Mucosa of descending colon (tissue), 3 donors: ENCODE data around the gene KLF1. TPM values are rescaled to one million over a fixed set of nuclear protein-coding genes. Genes with fewer than 3 reads are reported as not detected.

ENCODE experiments used
- ATAC-seq: fragments of 200-7000 bp; cut with Tn5 transposase; one replicate; pipeline ENCODE4 v1.9.1; 2020; ENCODE audit warnings: mild to moderate bottlenecking, moderate library complexity
- DNase-seq, 3 donors: peaks; one replicate each; pipeline ENCODE4 v3.0.0-alpha.2; 2020
- H3K36me3 ChIP-seq: fragments of 200-600 bp; one replicate; pipeline ENCODE4 v1.8.0; 2021; ENCODE audit warnings: low read depth, mild to moderate bottlenecking
- H3K4me1 ChIP-seq: fragments of 200-600 bp; one replicate; pipeline ENCODE4 v1.8.0; 2021; ENCODE audit warnings: low read depth, mild to moderate bottlenecking
- H3K4me3 ChIP-seq: fragments of 200-600 bp; one replicate; pipeline ENCODE4 v1.8.0; 2021; ENCODE audit warnings: mild to moderate bottlenecking
- H3K9me3 ChIP-seq: fragments of 200-600 bp; one replicate; pipeline ENCODE4 v1.8.0; 2021; ENCODE audit warnings: mild to moderate bottlenecking
- intact Hi-C, 2 donors: fragments of 100-400 bp; cut with DNase I in 1 of 2; cut with micrococcal nuclease in 1 of 2; formaldehyde crosslinking; loops; one replicate each; pipeline versions ENCODE4 v1.11.0 to v1.11.1; 2022; cut with DNase I, micrococcal nuclease
- microRNA-seq: library from miRNA; unstranded; fragments of <30 nt; microRNA quantifications from one replicate; pipeline ENCODE4, GENCODE V29; 2019
- total RNA-seq, 3 donors: library from RNA; stranded (reverse); fragmentation: NEBNext Ultra II Directional in 2 of 3; extraction: Animal tissue kit (Norgen Biotek cat#: 25700) in 2 of 3; gene quantifications; one replicate each; pipeline versions ENCODE4 v1.2.1 to v1.2.4, GENCODE V29; 2021 to 2023
- TF ChIP-seq, protein P1 (sequence below): fragments of 200-600 bp; IDR thresholded peaks from one replicate; pipeline ENCODE4 v1.8.0; 2022; ENCODE audit warnings: antibody characterized with exemption, mild to moderate bottlenecking
- donor health status: DM: no; HTN: no; CAD: no; lungs with moderate emphysema.
- donor health status: DM: no; HTN: no; CAD: no.
- donor health status: DM: no; HTN: yes; CAD: no.

The KLF1 gene
- total RNA-seq, 3 donors from 2014 or later, result not detected

DNA sequence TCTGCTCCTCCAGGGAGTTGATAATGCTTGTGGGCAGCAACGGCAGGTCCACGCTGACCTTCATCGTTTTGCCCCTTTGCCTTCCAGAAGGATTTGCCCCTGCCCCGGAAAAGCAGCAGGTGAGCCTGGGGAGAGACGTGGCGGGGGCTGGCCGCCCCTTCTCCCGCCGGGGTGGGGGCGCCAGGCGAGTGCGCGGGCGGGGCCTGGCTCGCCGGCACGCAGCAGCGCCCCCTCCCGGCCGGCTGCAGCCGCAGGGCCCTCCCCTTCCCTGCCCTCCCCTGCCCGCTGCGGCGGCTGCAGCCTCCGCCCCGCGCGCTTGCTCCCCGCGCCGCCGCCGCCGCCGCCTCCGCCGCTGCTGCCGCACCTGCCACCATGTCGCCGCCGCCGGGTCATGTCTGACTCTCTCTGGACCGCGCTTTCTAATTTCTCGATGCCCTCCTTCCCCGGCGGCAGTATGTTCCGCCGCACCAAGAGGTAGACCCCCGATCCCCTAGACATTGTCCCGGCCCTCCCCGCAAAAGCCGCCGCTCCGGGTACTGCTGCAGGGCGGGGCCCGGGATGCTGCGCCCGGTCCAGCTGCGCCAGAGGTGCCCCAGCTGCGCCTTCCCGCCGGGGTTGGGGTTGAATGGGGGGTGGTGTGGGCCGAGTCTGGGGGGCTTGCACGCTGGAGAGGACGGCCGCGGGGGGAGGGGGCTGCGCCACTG is 48.7 kb downstream of the KLF1 start, which contains the start of gene MAST1:
TSS of gene MAST1 (plus strand) at position 334 of the 704 bp plus-strand sequence. CDS start at position 392, 58 bp downstream.
- peak; percentile 51 to 68 (median 52) for DNase-seq

DNA sequence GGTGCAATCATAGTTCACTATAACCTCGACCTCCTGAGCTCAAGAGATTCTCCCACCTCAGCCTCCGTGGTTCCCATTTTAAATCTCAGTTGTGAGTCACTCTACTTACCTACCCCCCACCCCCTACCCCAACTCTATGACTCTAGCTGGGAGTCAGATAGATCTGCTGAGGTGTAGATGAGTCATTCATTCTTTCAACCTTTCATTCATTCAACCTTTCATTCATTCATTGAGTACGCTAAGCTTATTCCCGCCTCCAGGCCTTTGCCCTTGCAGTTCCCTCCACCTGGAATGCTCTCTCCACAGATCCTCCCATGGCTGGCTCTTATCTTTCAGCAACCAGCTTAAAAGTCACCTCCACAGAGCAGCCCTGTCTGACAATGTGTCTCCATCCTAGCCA is 49.8 kb downstream of the KLF1 start:
- Histone ChIP-seq H3K4me3 (no peak overlapping the region), H3K36me3 (no peaks in the 10 kb centered on the region), H3K4me1 (peaks cover 16% of the 10 kb centered on the region), H3K9me3 (no peaks in the 10 kb centered on the region)
- DNase-seq (no peak), ATAC-seq (no peak)
- intact Hi-C loops, result no loop called here
- TF ChIP-seq, protein P1, sequence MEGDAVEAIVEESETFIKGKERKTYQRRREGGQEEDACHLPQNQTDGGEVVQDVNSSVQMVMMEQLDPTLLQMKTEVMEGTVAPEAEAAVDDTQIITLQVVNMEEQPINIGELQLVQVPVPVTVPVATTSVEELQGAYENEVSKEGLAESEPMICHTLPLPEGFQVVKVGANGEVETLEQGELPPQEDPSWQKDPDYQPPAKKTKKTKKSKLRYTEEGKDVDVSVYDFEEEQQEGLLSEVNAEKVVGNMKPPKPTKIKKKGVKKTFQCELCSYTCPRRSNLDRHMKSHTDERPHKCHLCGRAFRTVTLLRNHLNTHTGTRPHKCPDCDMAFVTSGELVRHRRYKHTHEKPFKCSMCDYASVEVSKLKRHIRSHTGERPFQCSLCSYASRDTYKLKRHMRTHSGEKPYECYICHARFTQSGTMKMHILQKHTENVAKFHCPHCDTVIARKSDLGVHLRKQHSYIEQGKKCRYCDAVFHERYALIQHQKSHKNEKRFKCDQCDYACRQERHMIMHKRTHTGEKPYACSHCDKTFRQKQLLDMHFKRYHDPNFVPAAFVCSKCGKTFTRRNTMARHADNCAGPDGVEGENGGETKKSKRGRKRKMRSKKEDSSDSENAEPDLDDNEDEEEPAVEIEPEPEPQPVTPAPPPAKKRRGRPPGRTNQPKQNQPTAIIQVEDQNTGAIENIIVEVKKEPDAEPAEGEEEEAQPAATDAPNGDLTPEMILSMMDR, result no peak

More for the DNA sequence above, 48.7 kb downstream of the KLF1 start, which contains the start of gene MAST1:
- intact Hi-C loops, result no loop called here
- Histone ChIP-seq H3K4me3 (no peak within 1 kb of the TSS), H3K4me1 (peaks cover 13% of the 10 kb centered on the region), H3K9me3 (no peaks in the 10 kb centered on the region), H3K36me3 (no peaks in the 10 kb centered on the region)
- ATAC-seq, result peak; percentile 79
- TF ChIP-seq, protein P1, result peak; percentile 46

DNA sequence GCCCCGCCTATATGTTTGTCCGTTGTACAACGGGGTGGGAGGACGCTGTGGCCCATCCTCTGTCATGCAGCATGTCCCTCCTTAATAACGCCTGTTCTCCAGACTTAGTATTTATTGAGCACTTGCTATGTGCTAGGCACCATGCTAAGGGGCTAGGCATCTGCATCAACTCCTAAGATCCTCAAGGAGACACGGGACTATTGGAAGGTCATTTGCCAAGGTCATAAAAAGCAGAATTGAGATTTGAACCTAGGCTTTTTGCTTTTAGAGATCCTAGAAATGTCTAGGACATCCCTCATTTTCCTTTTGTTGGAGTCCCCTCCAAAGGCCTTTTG is 50.5 kb downstream of the KLF1 start:
- DNase-seq, result no peak
- no peak for ATAC-seq
- H3K36me3 ChIP-seq, result no peaks in the 10 kb centered on the region
- TF ChIP-seq, protein P1, result no peak
- no peaks in the 10 kb centered on the region for H3K9me3 ChIP-seq
- H3K4me3 ChIP-seq, result no peak overlapping the region
- intact Hi-C loops, result no loop called here
- H3K4me1 ChIP-seq, result peaks cover 16% of the 10 kb centered on the region

DNA sequence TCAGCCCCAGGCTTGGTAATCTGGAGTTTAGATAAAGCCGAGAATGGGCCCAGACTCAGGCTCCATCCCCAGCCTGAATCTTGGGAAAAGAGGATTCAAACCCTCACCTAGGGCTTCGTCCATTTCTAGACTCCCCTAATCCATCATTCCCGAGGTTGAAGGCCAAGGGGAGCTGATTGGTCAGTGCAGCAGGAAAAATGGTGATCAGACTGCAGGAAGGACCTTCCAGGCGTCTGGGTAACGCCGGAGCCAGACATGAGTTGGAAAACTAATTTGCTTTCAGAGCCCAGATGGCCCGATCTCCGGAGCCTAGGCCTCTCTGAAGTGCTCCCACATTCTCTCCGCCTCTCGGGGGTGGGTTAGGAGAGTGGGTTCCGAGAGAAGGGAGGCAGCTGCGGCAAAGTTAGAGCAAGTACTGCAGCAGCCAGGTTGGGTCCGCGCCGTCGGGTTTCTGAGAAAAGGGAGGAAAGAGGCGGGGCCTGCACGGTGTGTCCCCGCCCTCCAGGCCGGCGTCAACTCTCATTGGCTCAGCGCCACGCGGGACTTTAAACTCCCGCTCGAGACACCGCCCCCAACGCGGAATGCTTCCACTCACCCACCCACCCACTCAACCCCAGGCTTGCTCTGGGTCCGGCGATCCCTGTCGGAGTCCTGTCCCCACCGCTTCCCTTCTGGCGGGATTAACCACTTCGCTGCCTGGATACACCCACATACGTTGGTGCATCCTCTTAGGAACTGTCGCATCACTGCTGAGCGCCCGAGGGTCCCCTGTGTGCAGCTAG is 51.8 kb downstream of the KLF1 start:
- H3K9me3 ChIP-seq, result no peaks in the 10 kb centered on the region
- ATAC-seq (peak; percentile 36), DNase-seq (peak in 2 of 3 donors; percentile 46 to 58)

DNA sequence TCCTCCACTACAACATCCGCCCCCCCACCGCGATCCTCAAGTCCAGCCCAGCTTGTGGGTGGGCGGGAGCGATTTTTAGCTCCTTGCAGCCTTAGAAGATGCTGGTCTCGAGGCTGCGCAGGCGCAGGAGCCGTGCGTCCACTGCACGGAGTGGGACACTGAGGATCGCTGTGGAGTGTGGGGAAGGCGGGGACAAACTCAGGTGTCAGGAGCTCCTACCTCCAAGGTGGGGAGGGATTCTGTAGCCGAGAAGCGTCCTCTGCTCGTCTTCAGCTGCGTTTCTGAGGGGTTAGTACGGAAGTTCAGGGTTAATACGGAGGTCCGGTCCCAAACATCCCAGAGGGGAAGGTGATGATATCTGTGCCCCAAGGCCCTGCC is 52.4 kb downstream of the KLF1 start, which contains the start of gene RTBDN:
TSS of gene RTBDN (minus strand) at position 14 of the 378 bp plus-strand sequence. CDS start 4,600 bp downstream, outside the sequence.
- Histone ChIP-seq H3K9me3 (no peaks in the 10 kb centered on the region), H3K4me1 (peaks cover 10% of the 10 kb centered on the region), H3K36me3 (no peaks in the 10 kb centered on the region), H3K4me3 (no peak within 1 kb of the TSS)
- DNase-seq (no peak), ATAC-seq (no peak)
- intact Hi-C loops, result no loop called here
- TF ChIP-seq, protein P1, result no peak

More for the DNA sequence above, 51.8 kb downstream of the KLF1 start:
- TF ChIP-seq, protein P1, result no peak
- Histone ChIP-seq H3K4me3 (no peak overlapping the region), H3K4me1 (peaks cover 10% of the 10 kb centered on the region), H3K36me3 (no peaks in the 10 kb centered on the region)
- intact Hi-C loops, result no loop called here

Small RNAs within 50 kb of the gene (microRNA-seq; reads per million reads assigned to microRNA genes)
- not detected for gene MIR5695
- gene MIR6794, result not detected

Other genes starting within 250 kb of the KLF1 start
- 100 to 1,000 TPM in 1 of 3 donors, 10 to 100 TPM in 2; 92.7 to 104 (median 96.6) TPM for gene MAN2B1, start 220.5 kb downstream of the KLF1 start, total RNA-seq
- 10 to 100 TPM in 1 of 3 donors, 1 to 10 TPM in 2; 6.4 to 13.4 (median 7.4) TPM for gene WDR83, start 220.4 kb downstream of the KLF1 start, total RNA-seq
- gene DHPS, start 205.3 kb downstream of the KLF1 start, total RNA-seq, result 10 to 100 TPM; 71.4 to 91.4 (median 88.9) TPM
- not detected for gene GNG14, start 199.2 kb downstream of the KLF1 start, total RNA-seq
- gene FBXW9, start 190.6 kb downstream of the KLF1 start, total RNA-seq, result 1 to 10 TPM; 6.0 to 8.9 (median 7.8) TPM
- 10 to 100 TPM; 48.9 to 73.3 (median 66.9) TPM for gene TNPO2, start 163.3 kb downstream of the KLF1 start, total RNA-seq
- 100 to 1,000 TPM; 122 to 164 (median 146) TPM for gene TRIR, start 152.5 kb downstream of the KLF1 start, total RNA-seq
- gene GET3, start 149.7 kb downstream of the KLF1 start, total RNA-seq, result 10 to 100 TPM; 44.8 to 70.5 (median 50.0) TPM
- gene BEST2, start 135.4 kb downstream of the KLF1 start, total RNA-seq, result 100 to 1,000 TPM in 1 of 3 donors, 10 to 100 TPM in 2; 29.0 to 167 (median 32.2) TPM
- gene HOOK2, start 111.6 kb downstream of the KLF1 start, total RNA-seq, result 10 to 100 TPM; 52.2 to 91.9 (median 69.0) TPM
- 100 to 1,000 TPM; 170 to 191 (median 191) TPM for gene JUNB, start 95.7 kb downstream of the KLF1 start, total RNA-seq
- 100 to 1,000 TPM; 225 to 266 (median 256) TPM for gene PRDX2, start 85.4 kb downstream of the KLF1 start, total RNA-seq
- 10 to 100 TPM in 1 of 3 donors, 1 to 10 TPM in 2; 1.5 to 10.4 (median 2.7) TPM for gene THSD8, start 85.1 kb downstream of the KLF1 start, total RNA-seq
- 10 to 100 TPM in 1 of 3 donors, 1 to 10 TPM in 2; 5.5 to 12.4 (median 6.5) TPM for gene RNASEH2A, start 80.6 kb downstream of the KLF1 start, total RNA-seq
- 1 to 10 TPM in 1 of 3 donors, under 1 TPM in 1, not detected in 1; 0.87 to 1.7 TPM for gene RTBDN, start 52.6 kb downstream of the KLF1 start, total RNA-seq
- 1 to 10 TPM in 2 of 3 donors, under 1 TPM in 1; 0.69 to 4.1 (median 1.2) TPM for gene MAST1, start 48.7 kb downstream of the KLF1 start, total RNA-seq
- gene DNASE2, start 5.8 kb downstream of the KLF1 start, total RNA-seq, result 10 to 100 TPM; 22.8 to 31.8 (median 30.3) TPM
- 10 to 100 TPM; 24.2 to 27.2 (median 24.7) TPM for gene GCDH, start 4.0 kb upstream of the KLF1 start, total RNA-seq
- 1 to 10 TPM in 1 of 3 donors, not detected in 2; 1.2 TPM for gene SYCE2, start 32.1 kb upstream of the KLF1 start, total RNA-seq
- gene FARSA, start 46.5 kb upstream of the KLF1 start, total RNA-seq, result 10 to 100 TPM; 44.1 to 54.0 (median 48.1) TPM
- gene CALR, start 51.4 kb upstream of the KLF1 start, total RNA-seq, result 100 to 1,000 TPM; 433 to 945 (median 637) TPM
- 100 to 1,000 TPM in 1 of 3 donors, 10 to 100 TPM in 2; 76.4 to 117 (median 81.4) TPM for gene RAD23A, start 58.7 kb upstream of the KLF1 start, total RNA-seq
- 10 to 100 TPM in 2 of 3 donors, 1 to 10 TPM in 1; 10.0 to 16.4 (median 14.1) TPM for gene GADD45GIP1, start 70.0 kb upstream of the KLF1 start, total RNA-seq
- gene DAND5, start 82.4 kb upstream of the KLF1 start, total RNA-seq, result 1 to 10 TPM in 1 of 3 donors, under 1 TPM in 1, not detected in 1; 0.34 to 1.1 TPM
- gene NFIX, start 108.3 kb upstream of the KLF1 start, total RNA-seq, result 100 to 1,000 TPM in 1 of 3 donors, 10 to 100 TPM in 2; 59.4 to 238 (median 64.6) TPM
- gene LYL1, start 215.7 kb upstream of the KLF1 start, total RNA-seq, result 1 to 10 TPM; 1.7 to 7.6 (median 4.7) TPM
- gene TRMT1, start 229.5 kb upstream of the KLF1 start, total RNA-seq, result 10 to 100 TPM; 26.6 to 37.9 (median 30.0) TPM
- 10 to 100 TPM; 42.2 to 58.9 (median 54.1) TPM for gene NACC1, start 231.1 kb upstream of the KLF1 start, total RNA-seq